Heart left ventricle (tissue), 13 donors: ENCODE data around the gene PIGL.

ENCODE experiments used
- POLR2A ChIP-seq, 2 donors: fragments of 450-650 bp; IDR thresholded peaks; one replicate each; pipeline ENCODE4 v1.6.1; 2017; ENCODE audit warnings: antibody characterized with exemption in 2 of 2, mild to moderate bottlenecking in 2 of 2, moderate library complexity in 2 of 2
- TF ChIP-seq, protein P1 (sequence below), 12 donors: fragments of 200-600 bp; sonication (generic) in 4 of 12; IDR thresholded peaks; one replicate each; pipeline versions ENCODE4 v1.5.0 to v1.8.0; 2018 to 2022; ENCODE audit warnings: antibody characterized with exemption in 12 of 12, mild to moderate bottlenecking in 5 of 12
- donor health status: ischemic (EF 13 %, LVEDD 7.1; RV severe dilation, severe dysfunction).
- donor health status: DM: no; HTN: yes; CAD: no.
- donor health status: DM: no; HTN: no; CAD: no.
- donor health status: ischemic (EF 25% LVEDD 6.9; RV normal size, moderate dysfunction).
- donor health status: ischemic (EF 25% LVEDD 5.7; RV mildly dilated, moderate dysfunction).
- donor health status: ischemic (EF 35%, LVEDD 5.7; RV mildly dilated, moderate dysfunction).
- donor health status: nonischemic (EF 11% LVEDD 7.7; RV severe dilation, severe dysfunction).
- donor health status: DM: yes; HTN: yes; CAD: no.
- donor health status: PGD.
- donor health status: ischemic (EF 29% LVEDD 5.4; RV normal size, mild dysfunction).
- donor health status: nonischemic (EF 23%, LVEDD 6.1; RV moderate dilation, normal function).

DNA sequence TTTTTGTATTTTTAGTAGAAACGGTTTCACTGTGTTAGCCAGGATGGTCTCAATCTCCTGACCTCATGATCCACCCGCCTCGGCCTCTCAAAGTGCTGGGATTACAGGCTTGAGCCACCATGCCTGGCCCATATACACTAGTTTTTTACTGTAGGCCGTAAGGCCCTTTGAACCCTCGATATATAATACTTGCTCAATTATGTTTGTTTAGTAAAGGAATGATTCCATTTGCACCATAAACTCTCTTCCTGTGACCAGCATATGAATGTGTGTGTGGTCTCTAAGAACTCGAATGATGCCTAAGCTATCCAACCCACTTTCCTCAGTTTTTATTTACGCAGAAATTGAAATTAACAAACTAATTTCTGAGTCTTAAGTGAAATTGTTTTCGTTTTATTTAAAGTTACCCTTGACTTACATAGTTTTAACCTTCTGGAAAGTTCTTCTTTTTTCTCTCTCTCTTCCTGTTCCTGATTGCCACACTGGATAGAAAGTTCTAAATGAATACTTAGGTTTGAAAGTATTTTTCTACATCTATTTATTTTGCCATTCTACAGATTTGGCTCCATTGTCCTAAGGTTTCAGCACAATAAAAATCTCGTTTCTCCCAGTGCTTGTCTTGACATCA, 37.9 kb downstream of the PIGL start:
- TF ChIP-seq, protein P1, sequence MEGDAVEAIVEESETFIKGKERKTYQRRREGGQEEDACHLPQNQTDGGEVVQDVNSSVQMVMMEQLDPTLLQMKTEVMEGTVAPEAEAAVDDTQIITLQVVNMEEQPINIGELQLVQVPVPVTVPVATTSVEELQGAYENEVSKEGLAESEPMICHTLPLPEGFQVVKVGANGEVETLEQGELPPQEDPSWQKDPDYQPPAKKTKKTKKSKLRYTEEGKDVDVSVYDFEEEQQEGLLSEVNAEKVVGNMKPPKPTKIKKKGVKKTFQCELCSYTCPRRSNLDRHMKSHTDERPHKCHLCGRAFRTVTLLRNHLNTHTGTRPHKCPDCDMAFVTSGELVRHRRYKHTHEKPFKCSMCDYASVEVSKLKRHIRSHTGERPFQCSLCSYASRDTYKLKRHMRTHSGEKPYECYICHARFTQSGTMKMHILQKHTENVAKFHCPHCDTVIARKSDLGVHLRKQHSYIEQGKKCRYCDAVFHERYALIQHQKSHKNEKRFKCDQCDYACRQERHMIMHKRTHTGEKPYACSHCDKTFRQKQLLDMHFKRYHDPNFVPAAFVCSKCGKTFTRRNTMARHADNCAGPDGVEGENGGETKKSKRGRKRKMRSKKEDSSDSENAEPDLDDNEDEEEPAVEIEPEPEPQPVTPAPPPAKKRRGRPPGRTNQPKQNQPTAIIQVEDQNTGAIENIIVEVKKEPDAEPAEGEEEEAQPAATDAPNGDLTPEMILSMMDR (IDR thresholded peaks at IDR 0.05) = no peak
- no peak for TF ChIP-seq POLR2A (IDR thresholded peaks at IDR 0.05)
